NB4 (cell line): ENCODE results near the gene NKG7.

Experiments used
- DNase-seq: peaks from one replicate; pipeline ENCODE4 v3.0.0; 2010; ENCODE audit warnings: low read depth
- H3K4me3 ChIP-seq: one replicate; pipeline ENCODE4 v1.5.1; 2011; ENCODE audit warnings: mild to moderate bottlenecking, low read depth, low read length, moderate library complexity
- CTCF ChIP-seq: IDR thresholded peaks from one replicate; pipeline ENCODE4 v1.5.1; 2012; ENCODE audit warnings: low read depth, low read length
- MAX ChIP-seq: IDR thresholded peaks from 2 replicates; pipeline ENCODE4 v1.6.1; 2011; ENCODE audit warnings: low read depth, low read length
- MYC ChIP-seq: IDR thresholded peaks from 2 replicates; pipeline ENCODE4 v1.6.1; 2011; ENCODE audit warnings: low read depth, low read length
- POLR2A ChIP-seq: IDR thresholded peaks from 2 replicates; pipeline ENCODE4 v1.6.1; 2011; ENCODE audit warnings: mild to moderate bottlenecking; ENCODE audit not compliant: insufficient read length; ENCODE audit errors: extremely low read depth

The NKG7 gene

GRCh38 chr19:51392701-51393100 is 20.2 kb upstream of the NKG7 start:
- no peak for DNase-seq
- no peak for TF ChIP-seq MAX

DNA sequence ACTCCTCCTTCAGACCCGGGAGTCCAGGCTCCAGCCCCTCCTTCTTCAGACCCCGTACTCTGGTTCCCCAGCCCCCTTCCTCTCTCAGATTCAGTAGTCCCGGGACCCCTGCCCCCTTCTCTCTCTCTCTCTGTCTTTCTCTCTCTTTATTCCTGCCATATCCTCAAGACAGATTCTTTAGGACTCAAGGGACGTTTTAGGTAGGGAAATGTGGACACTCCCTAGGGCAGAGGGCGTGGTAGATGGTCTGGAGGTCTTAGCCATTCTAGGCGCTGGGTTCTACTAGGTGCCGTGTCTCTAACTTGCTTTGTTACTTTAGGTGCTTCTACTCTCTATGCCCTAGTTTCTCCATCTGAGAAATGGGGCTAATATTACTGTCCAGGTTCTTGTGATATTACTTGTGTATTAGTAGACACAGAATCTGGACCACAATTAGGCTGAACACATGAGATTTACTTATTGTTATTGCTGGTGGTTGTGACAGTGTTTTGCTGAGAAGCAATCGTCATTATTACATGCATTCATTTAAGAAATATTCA is 18.7 kb upstream of the NKG7 start:
- no peak overlapping the region for H3K4me3 ChIP-seq
- no peak for TF ChIP-seq POLR2A
- no peak for TF ChIP-seq CTCF
- TF ChIP-seq MYC = no peak
- no peak for TF ChIP-seq MAX
- no peak for DNase-seq

More at GRCh38 chr19:51392701-51393100, 20.2 kb upstream of the NKG7 start:
- no peak overlapping the region for H3K4me3 ChIP-seq

DNA sequence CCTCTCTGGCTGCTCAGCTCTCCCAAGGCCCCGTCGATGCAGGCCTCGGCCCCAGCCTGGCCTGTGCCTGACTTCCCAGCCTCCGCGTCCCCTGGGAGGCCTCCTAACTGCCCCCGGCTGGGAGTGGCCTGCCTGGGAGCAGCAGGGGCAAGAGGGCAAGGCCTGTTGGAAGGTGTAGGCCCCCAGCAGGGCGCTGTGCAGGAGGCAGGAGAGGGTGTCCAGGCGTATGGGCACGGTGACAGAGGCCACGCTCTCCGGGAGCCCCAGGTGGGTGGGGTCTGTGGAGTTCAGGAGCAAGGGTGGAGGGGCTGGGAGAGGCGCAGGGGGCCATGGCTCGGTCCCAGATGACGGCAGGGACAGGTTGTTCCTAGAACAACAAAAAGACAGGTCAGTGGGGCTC is 16.7 kb upstream of the NKG7 start:
- DNase-seq = no peak
- TF ChIP-seq POLR2A (no peak), MYC (no peak), CTCF (no peak), MAX (no peak)
- no peak overlapping the region for H3K4me3 ChIP-seq

GRCh38 chr19:51387924-51388389 is 15.5 kb upstream of the NKG7 start, which contains the start of gene LIM2:
TSS of gene LIM2 (minus strand) at chr19:51387974. CDS start at chr19:51387443, 531 bp downstream.
- DNase-seq = no peak
- TF ChIP-seq MYC (no peak), POLR2A (no peak), CTCF (no peak), MAX (no peak)
- H3K4me3 ChIP-seq = no peak within 1 kb of the TSS

GRCh38 chr19:51386882-51387520 is 14.5 kb upstream of the NKG7 start:
- no peak for DNase-seq
- no peak for TF ChIP-seq CTCF
- TF ChIP-seq POLR2A = no peak
- TF ChIP-seq MAX = no peak
- TF ChIP-seq MYC = no peak
- H3K4me3 ChIP-seq = no peak overlapping the region

DNA sequence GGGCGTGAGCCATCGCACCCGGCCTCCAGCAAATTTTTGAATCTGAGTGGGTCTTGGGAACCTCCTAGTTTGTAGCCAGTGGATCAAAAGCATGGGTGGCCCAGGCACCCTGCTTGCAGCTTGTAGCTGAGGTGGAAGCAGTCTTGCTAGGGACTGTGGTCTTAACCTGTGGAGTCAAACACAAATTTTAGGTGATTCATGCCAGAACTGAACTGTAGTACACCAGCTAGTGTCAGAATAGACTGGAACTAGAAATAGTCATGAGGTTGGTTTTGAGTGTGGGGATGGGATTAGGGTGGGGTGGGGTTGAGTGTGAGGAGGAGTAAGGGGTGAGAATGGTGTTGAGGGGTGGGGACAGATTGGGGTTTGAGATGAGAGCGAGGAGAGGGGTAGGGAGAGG is 9.6 kb upstream of the NKG7 start:
- DNase-seq = no peak
- TF ChIP-seq MAX = no peak
- no peak for TF ChIP-seq POLR2A
- no peak for TF ChIP-seq MYC
- no peak for TF ChIP-seq CTCF
- no peak overlapping the region for H3K4me3 ChIP-seq
